Panc1 (cell line): ENCODE measurements around the gene PCNT. TPM values are rescaled to one million over a fixed set of nuclear protein-coding genes. Genes with fewer than 3 reads are reported as not detected.

Experiments used
- ATAC-seq: fragments of 200-7000 bp; cut with Tn5 transposase; 2 replicates; pipeline ENCODE4 v1.9.1; 2020; ENCODE audit warnings: mild to moderate bottlenecking, moderate library complexity
- BruUV-seq: library from RNA; stranded (reverse); fragments of 400-500 nt; replicated peaks from 2 replicates; lab custom pipeline; 2021; lab: Mats Ljungman, UMichigan
- CTCF ChIA-PET: fragments of 300-600 bp; sonication (Branson Sonifier 250); formaldehyde crosslinking; loops from one replicate; lab custom pipeline; 2022; ENCODE audit warnings: antibody characterized with exemption; lab: Charles Lee
- POLR2A ChIA-PET: fragments of 300-600 bp; sonication (Branson Sonifier 250); formaldehyde crosslinking; loops from one replicate; lab custom pipeline; 2022; ENCODE audit warnings: antibody characterized with exemption; lab: Charles Lee
- DNase-seq: peaks from one replicate; pipeline ENCODE4 v3.0.0-alpha.2; 2010; ENCODE audit warnings: low read depth, low spot score
- H3K27ac ChIP-seq: 2 replicates; pipeline ENCODE4 v1.5.1; 2011; ENCODE audit warnings: mild to moderate bottlenecking, low read length, inconsistent platforms
- H3K27me3 ChIP-seq: fragments of 200-500 bp; sonication (Bioruptor generic); 2 replicates; pipeline ENCODE4 v1.6.0; 2014; ENCODE audit warnings: low read length, inconsistent platforms; ENCODE audit not compliant: control insufficient read depth, insufficient read depth
- H3K36me3 ChIP-seq: fragments of 200-500 bp; sonication (Bioruptor generic); 2 replicates; pipeline ENCODE4 v1.5.1; 2014; ENCODE audit warnings: inconsistent platforms, mild to moderate bottlenecking, low read length, moderate library complexity; ENCODE audit not compliant: control insufficient read depth, insufficient read depth
- H3K4me1 ChIP-seq: 2 replicates; pipeline ENCODE4 v1.5.1; 2011; ENCODE audit warnings: inconsistent platforms, mild to moderate bottlenecking, low read length, moderate library complexity; ENCODE audit not compliant: control insufficient read depth, insufficient read depth
- H3K4me3 ChIP-seq, 2 experiments: 2 replicates each; pipeline ENCODE4 v1.5.1; 2011 to 2012; ENCODE audit warnings: low read depth in 2 of 2, low read length in 2 of 2, mild to moderate bottlenecking in 2 of 2, inconsistent platforms in 1 of 2, moderate library complexity in 1 of 2
- H3K9me3 ChIP-seq: fragments of 200-500 bp; sonication (Bioruptor generic); 2 replicates; pipeline ENCODE4 v1.5.1; 2014; ENCODE audit warnings: low read depth, mild to moderate bottlenecking, inconsistent platforms, low read length, moderate library complexity; ENCODE audit not compliant: control insufficient read depth, insufficient read depth
- POLR2AphosphoS5 ChIP-seq: IDR thresholded peaks from 2 replicates; pipeline ENCODE4 v1.6.1; 2012; ENCODE audit warnings: mild to moderate bottlenecking, low read depth, low read length, moderate library complexity
- SIN3A ChIP-seq: IDR thresholded peaks from 2 replicates; pipeline ENCODE4 v1.6.1; 2012; ENCODE audit warnings: low read depth, mild to moderate bottlenecking, low read length, moderate library complexity, borderline replicate concordance; ENCODE audit not compliant: insufficient read depth
- TCF7L2 ChIP-seq: IDR thresholded peaks from 2 replicates; pipeline ENCODE4 v1.6.1; 2011; ENCODE audit warnings: mild to moderate bottlenecking, low read depth, low read length, inconsistent platforms
- in situ Hi-C: cut with HindIII; loops from 2 replicates; pipeline ENCODE4 v1.10.0; 2016; ENCODE audit warnings: low sequenced_read_pairs, low pct_unique_long_range_greater_than_20kb
- intact Hi-C: fragments of 100-400 bp; cut with micrococcal nuclease; formaldehyde crosslinking; loops from one replicate; pipeline ENCODE4 v1.10.0; 2022; ENCODE audit not compliant: unreplicated experiment
- total RNA-seq: library from RNA; stranded (reverse); gene quantifications from one replicate; pipeline ENCODE4 v1.2.1, GENCODE V29; 2021; ENCODE audit not compliant: unreplicated experiment
- TF ChIP-seq, protein P1 (sequence below): fragments of 450-650 bp; IDR thresholded peaks from 2 replicates; pipeline ENCODE4 v1.5.1; 2017; ENCODE audit warnings: mild to moderate bottlenecking
- TF ChIP-seq, protein P2 (sequence below), 2 experiments: IDR thresholded peaks; 2 replicates each; pipeline ENCODE4 v1.6.1; 2011 to 2012; ENCODE audit warnings: low read depth in 2 of 2, control low read depth in 1 of 2, low read length in 1 of 2, mild to moderate bottlenecking in 1 of 2, moderate library complexity in 1 of 2; ENCODE audit not compliant: insufficient read depth in 1 of 2

The PCNT gene
- total RNA-seq, 1 experiment from 2014 or later, result 44.3 TPM

DNA sequence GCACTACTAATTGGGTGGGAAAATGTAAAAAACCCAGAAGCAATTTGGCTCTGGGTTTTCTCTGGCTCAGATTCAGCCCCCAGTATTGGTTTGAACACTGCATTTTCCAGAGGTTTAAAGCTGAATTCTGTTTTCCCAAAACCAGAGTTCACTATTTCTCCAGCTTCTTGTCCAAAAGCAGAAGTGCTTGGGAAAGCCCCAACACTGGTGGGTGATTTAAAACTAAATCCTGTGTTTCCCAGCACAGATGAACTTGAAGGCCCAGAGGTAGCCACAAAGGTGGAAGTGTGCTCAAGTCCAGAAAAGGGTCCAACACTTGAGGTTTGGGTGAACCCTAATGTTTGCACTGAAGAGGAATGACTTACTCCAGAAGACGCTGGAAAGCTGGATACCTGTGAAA lies 39.2 kb upstream of the PCNT start:
- ChIA-PET POLR2A (no interaction called here), CTCF (no interaction called here)
- DNase-seq, result no peak
- H3K4me3 ChIP-seq, result peak overlapping the region; percentile 75 to 87
- H3K4me1 ChIP-seq, result peaks cover 22% of the 10 kb centered on the region; the same call in 1 of the 2 replicates
- H3K9me3 ChIP-seq, result no peaks in the 10 kb centered on the region
- peaks cover 4% of the 10 kb centered on the region; the same call in 1 of the 2 replicates for H3K36me3 ChIP-seq
- no peaks in the 10 kb centered on the region for H3K27me3 ChIP-seq
- in situ Hi-C loops (no loop called here), intact Hi-C loops (no loop called here)
- H3K27ac ChIP-seq, result peak overlapping the region; percentile 92
- TF ChIP-seq, protein P1, sequence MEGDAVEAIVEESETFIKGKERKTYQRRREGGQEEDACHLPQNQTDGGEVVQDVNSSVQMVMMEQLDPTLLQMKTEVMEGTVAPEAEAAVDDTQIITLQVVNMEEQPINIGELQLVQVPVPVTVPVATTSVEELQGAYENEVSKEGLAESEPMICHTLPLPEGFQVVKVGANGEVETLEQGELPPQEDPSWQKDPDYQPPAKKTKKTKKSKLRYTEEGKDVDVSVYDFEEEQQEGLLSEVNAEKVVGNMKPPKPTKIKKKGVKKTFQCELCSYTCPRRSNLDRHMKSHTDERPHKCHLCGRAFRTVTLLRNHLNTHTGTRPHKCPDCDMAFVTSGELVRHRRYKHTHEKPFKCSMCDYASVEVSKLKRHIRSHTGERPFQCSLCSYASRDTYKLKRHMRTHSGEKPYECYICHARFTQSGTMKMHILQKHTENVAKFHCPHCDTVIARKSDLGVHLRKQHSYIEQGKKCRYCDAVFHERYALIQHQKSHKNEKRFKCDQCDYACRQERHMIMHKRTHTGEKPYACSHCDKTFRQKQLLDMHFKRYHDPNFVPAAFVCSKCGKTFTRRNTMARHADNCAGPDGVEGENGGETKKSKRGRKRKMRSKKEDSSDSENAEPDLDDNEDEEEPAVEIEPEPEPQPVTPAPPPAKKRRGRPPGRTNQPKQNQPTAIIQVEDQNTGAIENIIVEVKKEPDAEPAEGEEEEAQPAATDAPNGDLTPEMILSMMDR, result no peak
- TF ChIP-seq TCF7L2 (no peak), SIN3A (no peak), POLR2AphosphoS5 (no peak)
- TF ChIP-seq, protein P2, sequence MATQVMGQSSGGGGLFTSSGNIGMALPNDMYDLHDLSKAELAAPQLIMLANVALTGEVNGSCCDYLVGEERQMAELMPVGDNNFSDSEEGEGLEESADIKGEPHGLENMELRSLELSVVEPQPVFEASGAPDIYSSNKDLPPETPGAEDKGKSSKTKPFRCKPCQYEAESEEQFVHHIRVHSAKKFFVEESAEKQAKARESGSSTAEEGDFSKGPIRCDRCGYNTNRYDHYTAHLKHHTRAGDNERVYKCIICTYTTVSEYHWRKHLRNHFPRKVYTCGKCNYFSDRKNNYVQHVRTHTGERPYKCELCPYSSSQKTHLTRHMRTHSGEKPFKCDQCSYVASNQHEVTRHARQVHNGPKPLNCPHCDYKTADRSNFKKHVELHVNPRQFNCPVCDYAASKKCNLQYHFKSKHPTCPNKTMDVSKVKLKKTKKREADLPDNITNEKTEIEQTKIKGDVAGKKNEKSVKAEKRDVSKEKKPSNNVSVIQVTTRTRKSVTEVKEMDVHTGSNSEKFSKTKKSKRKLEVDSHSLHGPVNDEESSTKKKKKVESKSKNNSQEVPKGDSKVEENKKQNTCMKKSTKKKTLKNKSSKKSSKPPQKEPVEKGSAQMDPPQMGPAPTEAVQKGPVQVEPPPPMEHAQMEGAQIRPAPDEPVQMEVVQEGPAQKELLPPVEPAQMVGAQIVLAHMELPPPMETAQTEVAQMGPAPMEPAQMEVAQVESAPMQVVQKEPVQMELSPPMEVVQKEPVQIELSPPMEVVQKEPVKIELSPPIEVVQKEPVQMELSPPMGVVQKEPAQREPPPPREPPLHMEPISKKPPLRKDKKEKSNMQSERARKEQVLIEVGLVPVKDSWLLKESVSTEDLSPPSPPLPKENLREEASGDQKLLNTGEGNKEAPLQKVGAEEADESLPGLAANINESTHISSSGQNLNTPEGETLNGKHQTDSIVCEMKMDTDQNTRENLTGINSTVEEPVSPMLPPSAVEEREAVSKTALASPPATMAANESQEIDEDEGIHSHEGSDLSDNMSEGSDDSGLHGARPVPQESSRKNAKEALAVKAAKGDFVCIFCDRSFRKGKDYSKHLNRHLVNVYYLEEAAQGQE (IDR thresholded peaks at IDR 0.05; ENCODE audit: insufficient read depth in 1 of 2, low read depth in 2 of 2, low read length in 1 of 2), result no peak
- no peak for ATAC-seq
- BruUV-seq, result no TSS peak

DNA sequence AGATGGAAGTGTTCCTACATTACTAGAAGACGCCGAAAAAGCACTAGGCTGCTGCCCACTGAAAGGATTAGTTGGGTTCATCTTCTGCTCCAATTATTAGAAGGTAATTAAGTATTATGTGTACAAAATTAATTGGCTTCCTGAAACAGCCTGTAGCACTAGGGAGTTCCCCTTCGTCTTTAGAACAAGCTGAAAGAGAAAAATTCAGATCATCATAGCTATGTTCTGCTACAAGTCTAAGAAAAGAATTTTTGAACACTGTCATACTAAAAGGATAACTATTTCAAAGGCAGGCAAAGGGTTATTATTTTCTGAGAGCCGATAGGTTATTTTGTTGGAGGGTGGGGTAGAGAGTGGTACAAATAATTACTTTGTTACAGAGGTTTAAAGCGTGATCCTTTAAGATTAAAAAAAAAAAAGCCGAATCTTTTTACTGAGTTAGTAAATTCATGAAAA lies 38.7 kb upstream of the PCNT start, which contains the start of gene MCM3AP:
TSS of gene MCM3AP (minus strand) at position 406 of the 456 bp plus-strand sequence. CDS start at position 81, 325 bp downstream.
- no peaks in the 10 kb centered on the region for H3K27me3 ChIP-seq
- no peak for DNase-seq
- ChIA-PET POLR2A (no interaction called here), CTCF (no interaction called here)
- peak within 1 kb of the TSS; percentile 92 for H3K27ac ChIP-seq
- peaks cover 22% of the 10 kb centered on the region; the same call in 1 of the 2 replicates for H3K4me1 ChIP-seq
- ATAC-seq, result no peak
- BruUV-seq, result TSS peak; percentile 82
- peaks cover 4% of the 10 kb centered on the region; the same call in 1 of the 2 replicates for H3K36me3 ChIP-seq
- in situ Hi-C loops (no loop called here), intact Hi-C loops (no loop called here)
- H3K9me3 ChIP-seq, result no peaks in the 10 kb centered on the region
- TF ChIP-seq, protein P2 (IDR thresholded peaks at IDR 0.05; ENCODE audit: insufficient read depth in 1 of 2, low read depth in 2 of 2, low read length in 1 of 2), result no peak
- TF ChIP-seq, protein P1, result no peak
- TF ChIP-seq POLR2AphosphoS5 (no peak), SIN3A (no peak), TCF7L2 (no peak)
- H3K4me3 ChIP-seq, result peak within 1 kb of the TSS; percentile 75 to 87
